HCT116 (cell line): ENCODE measurements around the gene C7orf25. TPM values are rescaled to one million over a fixed set of nuclear protein-coding genes. Genes with fewer than 3 reads are reported as not detected.

Source experiments
- ATAC-seq: fragments of 200-7000 bp; cut with Tn5 transposase; 2 replicates; pipeline ENCODE4 v1.9.1; 2020; ENCODE audit warnings: mild to moderate bottlenecking, moderate library complexity
- BruUV-seq: library from RNA; stranded (reverse); fragments of 400-500 nt; replicated peaks from 2 replicates; lab custom pipeline; 2021; lab: Mats Ljungman, UMichigan
- CTCF ChIA-PET: fragments of 300-600 bp; sonication (Branson Sonifier 250); formaldehyde crosslinking; loops from one replicate; lab custom pipeline; 2021; ENCODE audit warnings: antibody characterized with exemption; lab: Charles Lee
- POLR2A ChIA-PET: fragments of 300-600, 350-600 bp; sonication (Branson Sonifier 250); formaldehyde crosslinking; loops from one replicate; lab custom pipeline; 2021; ENCODE audit warnings: antibody characterized with exemption; lab: Charles Lee
- RAD21 ChIA-PET, 2 experiments: fragments of 300-600 bp; sonication (Branson Sonifier 250); formaldehyde crosslinking; loops; one replicate each; lab custom pipeline; 2023; ENCODE audit warnings: low total read pairs in 2 of 2; ENCODE audit not compliant: uncharacterized antibody in 2 of 2, unreplicated experiment in 2 of 2, low non-redundant PET in 1 of 2; lab: Charles Lee
- DNase-seq: peaks from one replicate; pipeline ENCODE4 v3.0.0-alpha.2; 2010; ENCODE audit warnings: low read depth, low spot score
- H2AFZ ChIP-seq: fragments of 200-600 bp; shearing (Covaris generic), sonication (generic); 2 replicates; pipeline ENCODE4 v1.6.1; 2017; ENCODE audit warnings: low read depth, mixed run types, mixed read lengths, antibody characterized with exemption, low read length; ENCODE audit not compliant: poor library complexity, severe bottlenecking
- H3K27ac ChIP-seq: 2 replicates; pipeline ENCODE4 v1.5.1; 2012; ENCODE audit warnings: low read depth, low read length
- H3K27me3 ChIP-seq: fragments of 200-600 bp; sonication (generic); 2 replicates; pipeline ENCODE4 v1.6.1; 2016; ENCODE audit warnings: mixed run types, low read length, mixed read lengths; ENCODE audit not compliant: insufficient read depth
- H3K36me3 ChIP-seq, 2 experiments: fragments of 200-500 bp in 1 of 2; fragments of 200-600 bp in 1 of 2; sonication (Bioruptor generic) in 1 of 2; sonication (generic) in 1 of 2; 2 replicates each; pipeline versions ENCODE4 v1.5.1 to v1.6.1; 2014 to 2016; ENCODE audit warnings: low read length in 2 of 2, inconsistent platforms in 1 of 2, mixed read lengths in 1 of 2, mixed run types in 1 of 2; ENCODE audit not compliant: insufficient read depth in 2 of 2, control insufficient read depth in 1 of 2
- H3K4me1 ChIP-seq, 2 experiments: fragments of 200-600 bp in 1 of 2; sonication (generic) in 1 of 2; 2 replicates each; pipeline versions ENCODE4 v1.5.1 to v1.6.1; 2012 to 2017; ENCODE audit warnings: low read length in 2 of 2, inconsistent platforms in 1 of 2, mild to moderate bottlenecking in 1 of 2, mixed read lengths in 1 of 2, mixed run types in 1 of 2, moderate library complexity in 1 of 2; ENCODE audit not compliant: insufficient read depth in 2 of 2, control insufficient read depth in 1 of 2
- H3K4me2 ChIP-seq: fragments of 200-600 bp; sonication (generic); 2 replicates; pipeline ENCODE4 v1.6.1; 2017; ENCODE audit warnings: mixed run types, low read length, mixed read lengths
- H3K4me3 ChIP-seq, 2 experiments: fragments of 200-600 bp in 1 of 2; sonication (generic) in 1 of 2; replicated peaks in 1 of 2; 2 replicates each; pipeline ENCODE4 v1.5.1; 2011 to 2016; ENCODE audit warnings: low read length in 2 of 2, control low read depth in 1 of 2, low read depth in 1 of 2, mild to moderate bottlenecking in 1 of 2, mixed read lengths in 1 of 2, mixed run types in 1 of 2
- H3K79me2 ChIP-seq: fragments of 200-600 bp; sonication (generic); 2 replicates; pipeline ENCODE4 v1.6.1; 2017; ENCODE audit warnings: mild to moderate bottlenecking, mixed run types, low read length, moderate library complexity, mixed read lengths; ENCODE audit not compliant: insufficient read depth
- H3K9ac ChIP-seq: fragments of 200-600 bp; sonication (generic); 2 replicates; pipeline ENCODE4 v1.6.1; 2016; ENCODE audit warnings: low read length, mixed read lengths
- H3K9me2 ChIP-seq: fragments of 200-600 bp; sonication (generic), shearing (Covaris generic); 2 replicates; pipeline ENCODE4 v1.6.1; 2017; ENCODE audit warnings: mixed run types, mild to moderate bottlenecking, moderate library complexity; ENCODE audit not compliant: insufficient read depth
- H3K9me3 ChIP-seq, 2 experiments: fragments of 200-500 bp in 1 of 2; fragments of 200-600 bp in 1 of 2; sonication (Bioruptor generic) in 1 of 2; sonication (generic) in 1 of 2; 2 replicates each; pipeline ENCODE4 v1.6.1; 2014 to 2017; ENCODE audit warnings: low read length in 2 of 2, mixed read lengths in 2 of 2, inconsistent platforms in 1 of 2, low read depth in 1 of 2, mild to moderate bottlenecking in 1 of 2, mixed run types in 1 of 2, moderate library complexity in 1 of 2; ENCODE audit not compliant: control insufficient read depth in 1 of 2, insufficient read depth in 1 of 2
- H4K20me1 ChIP-seq: fragments of 200-600 bp; sonication (generic), shearing (Covaris generic); 2 replicates; pipeline ENCODE4 v1.6.1; 2017; ENCODE audit warnings: mixed run types, mild to moderate bottlenecking, moderate library complexity; ENCODE audit not compliant: insufficient read depth
- ATF3 ChIP-seq: IDR thresholded peaks from 2 replicates; pipeline ENCODE4 v1.6.1; 2012
- CBX3 ChIP-seq: IDR thresholded peaks from 2 replicates; pipeline ENCODE4 v1.6.1; 2012; ENCODE audit warnings: low read depth
- CEBPB ChIP-seq: IDR thresholded peaks from 2 replicates; pipeline ENCODE4 v1.6.1; 2012; ENCODE audit warnings: low read depth
- CTCF ChIP-seq, 3 experiments: fragments of 200-600 bp in 1 of 3; sonication (generic) in 1 of 3; IDR thresholded peaks in 2 of 3; conservative IDR thresholded peaks in 1 of 3; 2 replicates each; pipeline ENCODE4 v1.5.1; 2012 to 2017; ENCODE audit warnings: low read depth in 2 of 3, low read length in 2 of 3, antibody characterized with exemption in 1 of 3, borderline replicate concordance in 1 of 3, control low read depth in 1 of 3, mild to moderate bottlenecking in 1 of 3, mixed read lengths in 1 of 3, mixed run types in 1 of 3, moderate library complexity in 1 of 3; ENCODE audit not compliant: insufficient read depth in 1 of 3
- EGR1 ChIP-seq: IDR thresholded peaks from 2 replicates; pipeline ENCODE4 v1.6.1; 2012; ENCODE audit warnings: low read depth
- ELF1 ChIP-seq: IDR thresholded peaks from 2 replicates; pipeline ENCODE4 v1.6.1; 2012; ENCODE audit warnings: low read depth, borderline replicate concordance
- EZH2 ChIP-seq: fragments of 200-600 bp; sonication (generic); IDR thresholded peaks from 2 replicates; pipeline ENCODE4 v1.6.1; 2017; ENCODE audit warnings: antibody characterized with exemption, mixed run types
- EZH2phosphoT487 ChIP-seq: fragments of 200-600 bp; IDR thresholded peaks from 2 replicates; pipeline ENCODE4 v1.6.1; 2018; ENCODE audit warnings: antibody characterized with exemption, borderline replicate concordance
- FOSL1 ChIP-seq: IDR thresholded peaks from 2 replicates; pipeline ENCODE4 v1.6.1; 2012; ENCODE audit warnings: low read depth
- JUND ChIP-seq: IDR thresholded peaks from 2 replicates; pipeline ENCODE4 v1.6.1; 2012
- SIN3A ChIP-seq: IDR thresholded peaks from 2 replicates; pipeline ENCODE4 v1.6.1; 2012; ENCODE audit warnings: low read depth
- SP1 ChIP-seq: IDR thresholded peaks from 2 replicates; pipeline ENCODE4 v1.6.1; 2012; ENCODE audit warnings: low read depth
- SRF ChIP-seq: IDR thresholded peaks from 2 replicates; pipeline ENCODE4 v1.6.1; 2012; ENCODE audit warnings: low read depth
- TCF7L2 ChIP-seq: IDR thresholded peaks from 2 replicates; pipeline ENCODE4 v1.7.0; 2011; ENCODE audit warnings: borderline replicate concordance, inconsistent platforms; ENCODE audit not compliant: insufficient read depth, insufficient read length; ENCODE audit errors: extremely low read depth
- YY1 ChIP-seq: IDR thresholded peaks from 2 replicates; pipeline ENCODE4 v1.6.1; 2011; ENCODE audit warnings: low read length, low read depth, moderate library complexity, mild to moderate bottlenecking; ENCODE audit not compliant: insufficient replicate concordance; ENCODE audit errors: extremely low read depth
- ZBTB33 ChIP-seq: IDR thresholded peaks from 2 replicates; pipeline ENCODE4 v1.6.1; 2011; ENCODE audit warnings: mild to moderate bottlenecking, low read length, moderate library complexity; ENCODE audit not compliant: insufficient replicate concordance; ENCODE audit errors: extremely low read depth
- ZFX ChIP-seq: fragments of 450-650 bp; IDR thresholded peaks from 2 replicates; pipeline ENCODE4 v1.6.1; 2017
- ZNF274 ChIP-seq: fragments of 200-500 bp; sonication (Bioruptor generic); IDR thresholded peaks from 2 replicates; pipeline ENCODE4 v1.6.1; 2014; ENCODE audit warnings: mild to moderate bottlenecking, low read depth, low read length, inconsistent platforms
- intact Hi-C: fragments of 100-400 bp; cut with micrococcal nuclease; formaldehyde crosslinking; loops from 2 replicates; pipeline ENCODE4 v1.10.0; 2022
- total RNA-seq: library from RNA; stranded (reverse); gene quantifications from one replicate; pipeline ENCODE4 v1.2.1, GENCODE V29; 2021; ENCODE audit not compliant: unreplicated experiment
- TF ChIP-seq, protein P1 (sequence below): IDR thresholded peaks from 2 replicates; pipeline ENCODE4 v1.6.1; 2012

C7orf25 gene
- total RNA-seq, 1 experiment from 2014 or later: 5.3 TPM

- Histone ChIP-seq H3K36me3 (no peaks in the 10 kb centered on the region), H3K9me2 (no peaks in the 10 kb centered on the region), H3K9me3 (no peaks in the 10 kb centered on the region), H4K20me1 (no peaks in the 10 kb centered on the region), H3K4me3 (no peak overlapping the region), H3K9ac (no peak overlapping the region), H3K27ac (no peak overlapping the region), H3K4me1 (no peaks in the 10 kb centered on the region), H2AFZ (no peak overlapping the region), H3K79me2 (no peaks in the 10 kb centered on the region), H3K27me3 (no peaks in the 10 kb centered on the region), H3K4me2 (no peak overlapping the region)
- DNase-seq (no peak), ATAC-seq (peak; percentile 25; the same call in 1 of the 2 replicates)
- RAD21 ChIA-PET: no interaction called here
- POLR2A ChIA-PET: no interaction called here
- CTCF ChIA-PET: interaction anchor here (0.7 to 1.3 kb wide), 2 partner anchors 10 to 315 kb away, joined by 3 read pairs; no protein-coding TSS in a partner anchor
- TF ChIP-seq ZFX (no peak), ZBTB33 (no peak), FOSL1 (no peak), SP1 (no peak), EZH2phosphoT487 (no peak), ELF1 (no peak), JUND (no peak), EZH2 (no peak), ATF3 (no peak), CBX3 (no peak), ZNF274 (no peak), CEBPB (no peak), CTCF (IDR thresholded peaks at IDR 0.05 in 2 of 3, conservative IDR thresholded peaks at IDR 0.05 in 1 of 3; ENCODE audit: borderline replicate concordance in 1 of 3, insufficient read depth in 1 of 3, low read depth in 2 of 3, low read length in 2 of 3) (no peak), SRF (no peak), YY1 (no peak), SIN3A (no peak), TCF7L2 (no peak), EGR1 (no peak)
- TF ChIP-seq, protein P1, sequence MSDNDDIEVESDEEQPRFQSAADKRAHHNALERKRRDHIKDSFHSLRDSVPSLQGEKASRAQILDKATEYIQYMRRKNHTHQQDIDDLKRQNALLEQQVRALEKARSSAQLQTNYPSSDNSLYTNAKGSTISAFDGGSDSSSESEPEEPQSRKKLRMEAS: no peak
- no TSS peak for BruUV-seq
- intact Hi-C loops: no loop called here
Measured at GRCh38 chr7:42945821-42946626, 34.2 kb upstream of the C7orf25 start.
